GM21825 (cell line): ENCODE measurements around the gene PRKCZ.

Source experiments
- ATAC-seq: cut with Tn5 transposase; IDR thresholded peaks from one replicate; pipeline ENCODE4 v1.9.1; 2021; ENCODE audit warnings: mild to moderate bottlenecking, moderate library complexity; ENCODE audit not compliant: unreplicated experiment

PRKCZ gene

DNA sequence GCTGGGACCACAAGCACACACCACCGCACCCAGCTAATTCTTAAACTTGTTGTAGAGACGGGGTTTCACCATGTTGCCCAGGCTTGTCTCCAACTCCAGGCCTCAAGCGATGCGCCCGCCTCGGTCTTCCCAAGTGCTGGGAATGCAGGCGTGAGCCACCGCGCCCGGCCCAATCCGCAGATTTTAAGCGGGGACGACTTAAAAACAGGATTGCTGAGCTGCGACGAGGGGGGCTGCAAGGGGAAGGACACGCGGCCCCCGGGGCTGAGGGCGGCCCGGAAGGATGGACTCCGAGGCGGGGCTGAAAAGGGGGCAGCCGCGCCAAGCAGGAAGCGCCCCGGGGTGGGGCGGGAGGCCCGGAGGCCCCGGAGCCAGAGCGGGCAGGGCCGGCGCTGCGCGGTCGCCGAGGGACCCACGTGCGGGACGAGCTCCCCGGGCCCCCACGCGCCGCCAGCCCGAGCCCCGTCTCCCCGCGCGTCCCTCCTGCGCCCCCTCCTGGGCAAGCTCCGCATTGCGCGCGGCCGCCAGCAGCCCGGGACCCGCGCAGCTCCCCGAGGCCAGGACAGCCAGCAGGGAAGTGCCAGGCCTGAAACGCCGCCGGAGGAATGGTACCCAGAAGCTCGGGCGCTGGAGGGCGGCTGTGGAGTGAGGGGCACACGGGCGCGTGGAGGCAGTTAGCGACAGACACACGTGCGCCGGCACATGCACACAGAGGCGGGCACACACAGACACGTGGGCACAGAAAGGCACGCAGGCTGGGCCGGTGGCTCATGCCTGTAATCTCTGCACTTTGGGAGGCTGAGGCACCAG, 5.5 kb upstream of the PRKCZ start:
- ATAC-seq: no peak

DNA sequence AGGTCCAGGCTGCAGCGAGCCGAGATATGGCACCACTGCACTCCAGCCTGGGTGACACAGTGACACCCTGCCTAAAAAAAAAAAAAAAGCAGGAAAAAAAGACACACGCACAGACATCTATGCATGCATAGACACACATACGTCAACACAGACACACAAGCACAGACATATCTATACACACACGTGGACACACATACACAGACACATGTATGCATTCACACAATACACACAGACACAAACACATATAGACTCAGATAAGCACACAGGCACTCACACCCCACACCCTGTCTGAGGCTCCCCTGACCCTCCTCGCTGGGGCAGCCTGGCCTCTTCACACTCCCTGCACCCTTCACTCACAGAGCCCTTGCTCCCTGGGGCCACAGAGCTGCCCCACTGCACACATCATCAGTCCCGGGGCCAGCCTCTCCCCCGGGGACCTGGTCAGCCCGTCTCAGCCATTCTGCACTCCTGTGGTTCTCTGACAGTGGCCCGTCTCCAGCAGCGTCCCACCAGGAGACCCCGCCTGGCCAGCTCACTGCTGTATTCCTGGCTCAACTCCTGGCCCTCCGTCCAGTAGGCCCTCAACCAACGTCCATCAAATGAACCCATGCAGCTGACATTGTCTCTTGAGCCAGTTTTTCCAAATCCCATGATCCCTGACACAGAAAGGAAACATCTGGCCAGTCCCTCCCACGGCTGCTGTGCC, 4.6 kb upstream of the PRKCZ start:
- no peak for ATAC-seq

GRCh38 chr1:2046174-2046917, 3.9 kb upstream of the PRKCZ start:
- no peak for ATAC-seq

DNA sequence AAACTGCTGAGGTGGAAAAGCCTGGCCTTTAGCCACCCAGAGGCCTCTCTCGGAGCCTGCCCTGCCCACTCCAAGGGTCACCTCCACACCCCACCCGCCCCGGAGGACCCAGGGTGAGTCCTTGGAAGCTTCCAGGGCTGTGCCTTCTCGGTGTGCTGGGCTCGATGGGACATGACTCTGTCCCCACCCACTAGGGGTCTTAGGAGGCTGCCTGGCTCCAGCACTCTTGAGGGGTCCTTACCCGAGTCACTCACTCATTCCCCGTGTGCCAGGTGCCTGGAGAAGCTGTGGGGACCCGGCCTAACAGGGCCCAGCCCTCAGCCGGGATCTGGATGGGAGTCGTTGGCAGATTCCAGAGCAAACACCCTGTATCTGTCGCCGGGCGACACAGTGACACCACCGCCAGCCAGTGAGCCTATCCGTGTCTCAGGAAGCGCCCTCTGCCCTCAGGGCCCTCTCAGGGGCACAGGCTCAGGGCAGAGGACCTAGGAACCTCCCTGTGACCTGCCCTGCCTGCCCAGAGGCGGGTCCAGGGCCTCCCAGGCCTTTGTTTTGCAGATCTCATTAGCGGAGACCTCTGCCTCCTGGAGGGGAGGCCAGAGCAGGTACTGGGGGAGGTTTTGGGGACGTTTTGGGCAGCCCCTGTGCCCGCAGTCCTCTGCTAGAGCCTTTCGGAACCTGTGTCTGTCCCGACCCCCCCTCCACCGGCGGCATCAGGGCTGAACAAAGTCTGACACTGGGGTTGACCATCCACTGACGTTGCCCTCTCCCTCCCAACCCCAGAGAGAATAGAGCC, 3.1 kb upstream of the PRKCZ start:
- ATAC-seq: no peak

DNA sequence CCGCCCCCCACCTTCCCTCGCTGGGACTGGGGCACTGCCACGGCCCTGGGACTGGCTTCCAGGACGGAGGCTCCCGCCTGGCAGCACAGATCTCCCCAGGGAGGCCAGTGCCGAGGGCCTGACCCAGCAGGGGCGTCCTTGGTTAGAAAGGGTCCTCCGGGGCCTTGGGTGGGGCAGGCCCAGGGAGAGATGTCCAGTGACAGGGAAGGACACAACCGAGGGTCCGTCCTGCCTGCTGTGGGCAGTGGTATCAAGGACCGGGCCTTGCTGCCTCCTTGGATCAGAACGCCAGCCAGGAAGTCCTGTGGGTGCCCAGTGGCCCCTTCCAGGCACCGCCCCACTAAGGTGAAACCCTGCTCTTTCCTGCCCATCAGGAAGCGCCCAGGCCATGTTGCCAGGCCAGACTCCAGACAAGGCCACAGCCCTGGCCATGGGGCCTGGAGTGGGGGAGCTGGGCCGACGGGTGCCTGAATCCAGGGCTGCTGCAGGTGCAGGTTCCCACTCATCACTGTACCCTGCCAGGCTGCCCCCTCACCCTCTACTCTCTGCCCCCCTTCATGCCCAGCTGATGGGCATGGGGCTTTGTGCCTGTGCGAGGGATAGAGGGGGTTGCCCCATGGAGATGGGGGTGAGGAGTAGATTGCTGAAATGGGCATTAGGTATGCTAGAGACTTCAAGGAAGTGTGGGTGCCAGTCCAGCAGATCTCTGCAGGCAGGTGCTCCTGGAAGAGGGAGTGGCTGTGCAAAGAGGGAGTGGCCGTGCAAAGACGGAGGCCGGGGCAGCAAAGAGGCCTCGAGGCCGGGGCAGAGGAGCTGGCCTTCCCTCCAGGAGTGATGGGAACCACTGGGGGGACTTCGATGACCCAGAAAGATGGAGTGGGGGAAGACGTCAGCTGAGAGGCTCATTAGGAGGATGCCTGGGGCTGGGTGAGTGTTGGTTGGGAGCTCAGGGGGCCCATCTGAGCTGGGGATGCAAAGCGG, 2.2 kb upstream of the PRKCZ start:
- no peak for ATAC-seq

GRCh38 chr1:2049225-2049717, 940 bp upstream of the PRKCZ start:
- ATAC-seq: no peak

GRCh38 chr1:2050461-2050792, 216 bp downstream of the PRKCZ start:
- ATAC-seq: peak; percentile 20

DNA sequence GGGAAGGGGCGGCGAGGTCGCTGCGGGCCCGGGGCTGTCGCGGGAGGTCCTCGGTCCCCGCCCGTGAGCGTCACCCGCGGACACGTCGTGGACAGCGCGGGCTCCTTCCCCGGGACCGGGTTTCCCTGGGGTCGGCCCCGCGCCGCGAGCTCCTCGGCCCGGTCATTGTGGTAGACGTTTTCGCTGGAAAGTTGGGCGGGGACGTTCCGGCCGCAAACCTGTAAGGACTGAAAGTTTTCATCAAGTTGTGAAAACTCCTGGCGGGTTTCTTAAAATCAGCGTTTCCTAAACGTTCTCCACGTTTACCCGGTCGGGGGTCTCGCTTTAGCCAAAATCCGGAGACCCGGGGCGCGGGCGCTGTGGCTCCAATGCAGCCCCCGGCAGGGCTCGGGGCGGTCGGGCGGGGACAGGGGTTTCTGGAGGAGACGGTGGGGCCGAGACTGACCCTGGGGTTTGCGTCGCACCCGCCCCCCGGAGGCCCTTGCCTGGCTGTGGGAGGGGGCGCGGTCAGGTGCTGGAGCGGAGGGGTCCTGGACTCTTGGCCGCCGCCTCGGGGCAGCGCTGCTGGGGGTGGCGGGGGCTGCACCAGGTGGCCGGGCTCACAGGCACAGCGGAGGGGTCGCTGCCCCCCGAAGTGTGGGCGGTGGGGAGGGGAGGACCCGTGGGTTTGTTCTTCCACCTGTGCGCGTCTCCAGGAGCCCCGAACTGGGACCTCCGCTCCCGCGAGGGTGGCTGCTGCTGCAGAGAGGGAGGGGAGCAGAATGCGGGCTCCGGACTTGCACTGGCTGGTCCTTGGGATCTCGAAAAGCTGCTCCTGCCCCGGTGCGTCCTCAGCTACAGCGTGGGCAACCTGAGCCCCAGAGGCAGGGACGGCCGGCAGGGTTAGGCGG, 827 bp downstream of the PRKCZ start:
- ATAC-seq: no peak

DNA sequence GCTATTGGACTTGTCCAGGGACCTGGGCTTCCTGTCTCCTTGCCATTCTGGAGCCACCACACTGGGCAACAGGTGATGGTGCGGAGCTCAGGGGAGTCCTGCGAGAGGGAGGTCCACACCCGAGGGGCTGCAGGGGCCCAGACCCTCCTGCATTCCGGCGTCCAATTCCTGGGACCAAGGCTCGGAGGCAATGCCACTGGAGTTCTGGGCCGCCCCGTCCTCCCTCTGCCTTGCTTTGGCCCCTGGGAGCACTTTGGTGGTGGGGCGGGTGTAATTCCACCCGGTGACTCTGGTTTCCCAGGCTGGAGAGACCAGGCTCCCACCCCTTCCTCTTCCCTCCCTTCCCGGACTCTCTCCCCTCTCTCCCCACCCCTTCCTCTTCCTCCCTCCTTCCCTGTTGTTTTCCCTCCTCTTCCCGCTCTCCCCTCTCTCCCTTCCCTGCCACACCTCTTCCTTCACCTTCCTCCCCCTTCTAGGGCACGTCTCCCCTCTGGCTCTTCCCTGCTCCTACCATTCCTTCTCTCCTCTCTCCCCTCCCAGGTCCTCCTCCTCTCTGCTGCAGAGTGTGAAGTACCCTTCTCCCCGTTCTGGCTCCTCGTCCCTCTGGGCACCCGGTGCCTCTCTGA, 2.0 kb downstream of the PRKCZ start:
- no peak for ATAC-seq

DNA sequence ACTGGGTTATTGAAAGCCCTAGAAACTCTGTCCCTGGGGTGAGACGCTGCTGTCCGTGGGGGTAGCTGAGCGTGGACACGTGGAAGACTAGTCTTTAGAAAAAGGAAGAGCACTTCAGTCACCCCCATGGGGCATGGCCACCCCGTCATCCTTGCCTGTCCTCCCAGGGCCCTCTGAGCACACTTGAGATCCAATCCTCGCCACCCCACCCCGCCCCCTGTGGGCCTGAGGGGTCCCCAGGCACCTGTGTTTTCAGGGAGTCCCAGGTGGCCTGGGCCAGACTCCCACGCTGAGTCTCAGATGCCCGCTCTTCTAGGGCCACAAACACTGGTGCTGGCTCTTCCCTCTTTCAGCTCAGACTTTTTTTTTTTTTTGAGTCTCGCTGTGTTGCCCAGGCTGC, 2.5 kb downstream of the PRKCZ start:
- ATAC-seq: no peak

DNA sequence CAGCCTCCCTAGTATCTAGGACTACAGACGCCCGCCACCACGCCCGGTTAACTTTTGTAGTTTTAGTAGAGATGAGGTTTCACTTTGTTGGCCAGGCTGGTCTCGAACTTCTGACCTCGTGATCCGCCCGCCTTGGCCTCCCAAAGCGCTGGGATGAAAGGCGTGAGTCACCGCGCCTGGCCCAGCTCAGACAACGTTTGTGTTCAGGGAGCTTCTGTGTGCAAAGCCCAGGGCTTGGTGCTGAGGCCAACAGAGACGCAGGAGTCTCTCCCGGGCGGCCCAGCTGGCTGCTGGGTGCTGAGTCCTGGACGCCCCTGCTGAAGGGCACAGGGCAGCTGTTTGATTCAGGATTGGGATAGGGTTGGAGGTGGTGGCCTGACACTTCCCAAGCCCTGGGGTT, 3.0 kb downstream of the PRKCZ start:
- no peak for ATAC-seq

DNA sequence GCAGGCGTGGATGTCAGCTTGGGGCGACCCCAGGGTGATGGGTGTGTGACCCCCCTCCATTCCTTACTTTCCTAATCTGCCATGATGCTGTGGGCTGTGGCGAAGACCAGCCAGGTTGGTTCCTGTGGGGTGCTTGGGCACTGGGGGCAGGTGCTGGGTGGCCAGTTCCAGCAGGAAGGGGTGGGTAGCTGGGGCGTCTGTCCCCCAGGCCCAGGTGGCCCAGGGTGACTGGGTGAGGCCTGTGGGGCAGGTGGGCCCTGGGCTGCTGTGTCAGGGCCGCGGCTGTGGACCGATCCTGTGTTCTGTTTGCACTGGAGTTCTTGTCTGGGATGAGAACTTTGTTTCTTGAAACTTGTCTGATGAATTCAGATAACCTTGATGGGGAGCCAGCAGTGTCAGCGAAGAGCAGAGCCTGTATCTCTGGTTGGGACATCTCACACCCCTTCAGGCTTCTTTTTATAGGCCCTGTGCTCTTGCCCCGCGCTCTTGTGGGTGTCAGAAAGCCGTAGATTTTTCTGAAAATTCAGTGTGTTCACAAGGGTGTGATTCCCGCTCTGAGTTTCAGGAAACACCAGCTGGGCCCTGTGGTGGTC, 3.7 kb downstream of the PRKCZ start:
- no peak for ATAC-seq

GRCh38 chr1:2054560-2054959, 4.3 kb downstream of the PRKCZ start:
- no peak for ATAC-seq

DNA sequence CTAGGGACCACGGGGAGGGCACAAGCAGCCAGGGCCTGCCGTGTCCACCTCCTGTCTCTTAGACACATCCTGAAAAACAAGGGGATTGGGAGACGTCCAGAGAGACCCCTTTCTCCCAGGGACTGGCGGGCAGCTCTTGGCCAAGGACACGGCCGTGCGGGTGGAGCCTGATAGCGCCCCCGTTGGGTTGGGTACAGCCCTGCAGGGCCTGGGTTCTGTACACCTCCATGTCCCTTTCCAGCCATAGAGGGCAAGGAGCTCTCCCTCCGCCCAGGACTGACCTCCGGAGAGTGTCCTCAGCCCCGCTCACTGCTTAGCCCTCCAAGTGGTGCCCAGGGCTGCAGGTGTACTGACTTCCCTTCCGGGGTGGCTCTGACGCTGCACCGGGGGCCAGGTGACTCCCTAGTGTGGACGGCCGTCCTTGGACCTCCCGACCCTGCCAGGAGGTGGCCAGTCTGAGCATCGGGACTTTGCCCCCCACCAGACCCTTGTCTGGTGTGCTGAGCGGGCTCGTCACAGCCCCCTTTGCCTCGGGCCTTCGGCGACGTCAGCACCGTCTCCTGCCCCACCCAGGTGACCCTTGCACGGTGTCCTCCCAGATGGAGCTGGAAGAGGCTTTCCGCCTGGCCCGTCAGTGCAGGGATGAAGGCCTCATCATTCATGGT, 5.8 kb downstream of the PRKCZ start:
- no peak for ATAC-seq

DNA sequence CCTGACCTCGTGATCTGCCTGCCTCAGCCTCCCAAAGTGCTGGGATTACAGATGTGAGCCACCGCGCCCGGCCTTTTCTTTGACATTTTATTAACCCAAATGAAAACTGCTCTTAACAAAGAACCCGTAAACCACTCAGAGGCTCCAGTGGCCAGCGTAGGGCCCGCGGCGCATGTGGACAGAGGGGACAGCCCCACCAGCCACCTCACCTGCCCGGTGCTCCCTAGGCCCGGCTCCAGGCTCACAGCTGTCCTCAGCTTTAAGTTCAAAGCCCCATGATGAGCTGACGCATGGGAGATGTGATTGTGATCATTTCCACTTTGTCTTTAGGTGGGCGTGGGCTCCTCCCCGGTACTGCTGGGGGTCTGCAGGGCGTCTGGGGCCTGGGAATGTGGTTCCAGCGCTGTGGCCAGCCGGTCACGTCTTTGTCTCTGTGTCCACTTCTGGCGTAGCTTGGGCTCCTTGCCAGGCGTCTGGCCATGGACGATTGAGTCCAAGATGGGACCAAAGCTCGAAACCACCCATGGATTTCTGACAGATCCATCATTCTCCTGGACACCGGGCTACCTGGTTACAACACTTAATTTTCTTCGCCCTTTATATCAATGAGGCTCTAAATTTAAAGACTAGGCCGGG, 6.9 kb downstream of the PRKCZ start:
- no peak for ATAC-seq

- no peak for ATAC-seq
These were observed 9.2 kb downstream of the PRKCZ start for GRCh38 chr1:2059290-2059953.
